SK-N-SH treated with all-trans-retinoic acid at 6 μM for 48 hours (cell line): ENCODE data around the gene EP400.

Experiments used
- PATZ1 ChIP-seq: fragments of 250-450 bp; sonication (Bioruptor Pico); IDR thresholded peaks from 2 replicates; pipeline ENCODE4 v1.8.0; 2020; ENCODE audit warnings: mild to moderate bottlenecking, moderate library complexity, borderline replicate concordance
- ZNF565 ChIP-seq: fragments of 450-650 bp; formaldehyde crosslinking; conservative IDR thresholded peaks from 2 replicates; pipeline ENCODE4 v1.5.0; 2020; ENCODE audit warnings: low read depth, mild to moderate bottlenecking, moderate library complexity

GRCh38 chr12:132046561-132046960 lies 96.8 kb downstream of the EP400 start:
- TF ChIP-seq PATZ1 (CRISPR knock-in tag): no peak
- no peak for TF ChIP-seq ZNF565 (CRISPR knock-in tag)
